ENCODE measurements around the gene TFPI. TPM values are rescaled to one million over a fixed set of nuclear protein-coding genes. Genes with fewer than 3 reads are reported as not detected.

Gene TFPI
- total and polyA plus RNA-seq, 2 experiments from 2014 or later = 79.9 to 122 TPM

DNA sequence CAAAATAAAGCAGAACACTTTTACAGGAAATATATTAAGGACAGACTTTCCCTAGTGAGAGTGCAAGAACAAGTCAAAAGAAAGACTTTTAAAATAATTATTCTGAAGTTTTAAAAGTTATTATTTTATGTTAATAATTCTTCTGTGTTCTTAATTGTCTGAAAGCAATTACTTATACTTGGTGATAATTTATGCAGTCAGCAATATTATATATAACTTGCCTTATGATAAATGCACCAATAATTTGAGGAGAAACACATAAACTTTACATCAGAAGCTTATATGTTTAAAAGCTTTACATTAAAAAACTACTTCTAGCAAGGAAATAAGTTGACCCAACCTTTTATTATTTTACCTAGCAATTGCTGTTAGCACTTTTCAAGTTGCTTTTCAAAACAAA is 102.7 kb downstream of the TFPI start:
- no peaks in the 10 kb centered on the region for H3K79me2 ChIP-seq
- no peak overlapping the region for H3K4me3 ChIP-seq
- H3K4me1 ChIP-seq (ENCODE audit: insufficient read depth) = no peaks in the 10 kb centered on the region
- no peak for DNase-seq (ENCODE audit: low spot score)
- no peaks in the 10 kb centered on the region for H3K9me2 ChIP-seq (replicated peaks; ENCODE audit: insufficient read depth)
- H3K4me2 ChIP-seq = no peak overlapping the region
- H4K20me1 ChIP-seq (ENCODE audit: insufficient read depth, poor library complexity, severe bottlenecking) = no peaks in the 10 kb centered on the region
- TF ChIP-seq EZH2phosphoT487 (IDR thresholded peaks at IDR 0.05; ENCODE audit: low read depth, severe bottlenecking, unreplicated experiment) (no peak), EZH2 (IDR thresholded peaks at IDR 0.05; ENCODE audit: borderline replicate concordance) (no peak)
- TF ChIP-seq, protein P1, sequence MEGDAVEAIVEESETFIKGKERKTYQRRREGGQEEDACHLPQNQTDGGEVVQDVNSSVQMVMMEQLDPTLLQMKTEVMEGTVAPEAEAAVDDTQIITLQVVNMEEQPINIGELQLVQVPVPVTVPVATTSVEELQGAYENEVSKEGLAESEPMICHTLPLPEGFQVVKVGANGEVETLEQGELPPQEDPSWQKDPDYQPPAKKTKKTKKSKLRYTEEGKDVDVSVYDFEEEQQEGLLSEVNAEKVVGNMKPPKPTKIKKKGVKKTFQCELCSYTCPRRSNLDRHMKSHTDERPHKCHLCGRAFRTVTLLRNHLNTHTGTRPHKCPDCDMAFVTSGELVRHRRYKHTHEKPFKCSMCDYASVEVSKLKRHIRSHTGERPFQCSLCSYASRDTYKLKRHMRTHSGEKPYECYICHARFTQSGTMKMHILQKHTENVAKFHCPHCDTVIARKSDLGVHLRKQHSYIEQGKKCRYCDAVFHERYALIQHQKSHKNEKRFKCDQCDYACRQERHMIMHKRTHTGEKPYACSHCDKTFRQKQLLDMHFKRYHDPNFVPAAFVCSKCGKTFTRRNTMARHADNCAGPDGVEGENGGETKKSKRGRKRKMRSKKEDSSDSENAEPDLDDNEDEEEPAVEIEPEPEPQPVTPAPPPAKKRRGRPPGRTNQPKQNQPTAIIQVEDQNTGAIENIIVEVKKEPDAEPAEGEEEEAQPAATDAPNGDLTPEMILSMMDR (IDR thresholded peaks at IDR 0.05; ENCODE audit: poor library complexity) = no peak
- H3K9me3 ChIP-seq (ENCODE audit: low read depth) = no peaks in the 10 kb centered on the region
- no peak overlapping the region for H2AFZ ChIP-seq
- H3K27ac ChIP-seq = no peak overlapping the region
- H3K27me3 ChIP-seq = no peaks in the 10 kb centered on the region
- H3K36me3 ChIP-seq (replicated peaks; ENCODE audit: insufficient read depth, low read depth) = no peaks in the 10 kb centered on the region

DNA sequence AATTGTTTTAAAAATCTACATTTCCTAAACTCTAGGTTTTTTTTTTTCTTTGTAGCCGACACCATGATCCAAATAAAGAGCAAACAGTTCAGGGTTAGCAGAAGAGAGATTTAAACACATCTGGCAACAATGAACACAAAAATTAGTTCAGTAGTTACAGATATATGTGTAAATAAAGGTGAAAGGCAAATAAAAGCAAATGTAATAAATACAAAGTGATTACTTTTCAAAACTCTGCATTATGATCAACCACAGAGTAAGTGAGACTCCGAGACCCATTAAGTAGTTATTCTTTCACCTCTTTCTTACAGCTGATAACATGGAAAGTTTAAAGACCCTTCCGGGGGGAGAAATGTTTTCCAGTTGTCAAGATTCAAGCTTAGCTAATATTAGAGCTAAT is 106.9 kb downstream of the TFPI start:
- WGBS (ENCODE audit: low lambda C conversion rate, missing lambda C conversion rate) = 49% methylated on average over 3 of the region's 3 CpGs
- no peaks in the 10 kb centered on the region for H3K36me3 ChIP-seq (replicated peaks; ENCODE audit: insufficient read depth, low read depth)
- H3K9me2 ChIP-seq (replicated peaks; ENCODE audit: insufficient read depth) = no peaks in the 10 kb centered on the region
- DNase-seq (ENCODE audit: low spot score) = no peak
- peak overlapping the region; percentile 61 for H2AFZ ChIP-seq
- no peaks in the 10 kb centered on the region for H4K20me1 ChIP-seq (ENCODE audit: insufficient read depth, poor library complexity, severe bottlenecking)
- H3K27ac ChIP-seq = no peak overlapping the region
- no peaks in the 10 kb centered on the region for H3K4me1 ChIP-seq (ENCODE audit: insufficient read depth)
- no peaks in the 10 kb centered on the region for H3K27me3 ChIP-seq
- H3K79me2 ChIP-seq = no peaks in the 10 kb centered on the region
- TF ChIP-seq, protein P1 (IDR thresholded peaks at IDR 0.05; ENCODE audit: poor library complexity) = no peak
- TF ChIP-seq EZH2 (IDR thresholded peaks at IDR 0.05; ENCODE audit: borderline replicate concordance) (no peak), EZH2phosphoT487 (IDR thresholded peaks at IDR 0.05; ENCODE audit: low read depth, severe bottlenecking, unreplicated experiment) (no peak)
- peak overlapping the region; percentile 12 for H3K4me3 ChIP-seq
- peak overlapping the region; percentile 69 for H3K4me2 ChIP-seq
- no peaks in the 10 kb centered on the region for H3K9me3 ChIP-seq (ENCODE audit: low read depth)

DNA sequence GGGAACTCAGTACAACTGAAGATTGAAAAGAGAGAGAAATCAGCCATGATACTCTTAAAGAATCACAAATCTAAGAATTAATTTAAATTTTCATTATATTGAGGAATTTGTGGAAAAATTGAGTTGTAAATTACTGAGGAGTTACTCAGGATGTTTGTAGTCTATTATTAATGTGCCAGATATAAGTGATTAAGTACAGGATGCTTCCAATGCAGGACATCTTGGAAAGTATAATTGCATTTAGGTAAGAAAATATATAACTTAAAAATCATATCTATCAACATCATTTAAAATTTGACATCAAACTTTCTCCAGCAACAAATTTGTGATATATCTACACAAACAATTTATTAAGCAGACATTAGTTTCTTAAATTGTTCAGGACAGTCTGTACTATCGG is 107.5 kb downstream of the TFPI start:
- Histone ChIP-seq H3K4me1 (ENCODE audit: insufficient read depth) (no peaks in the 10 kb centered on the region), H3K36me3 (replicated peaks; ENCODE audit: insufficient read depth, low read depth) (no peaks in the 10 kb centered on the region), H3K9me3 (ENCODE audit: low read depth) (no peaks in the 10 kb centered on the region), H3K9me2 (replicated peaks; ENCODE audit: insufficient read depth) (no peaks in the 10 kb centered on the region), H3K27ac (no peak overlapping the region), H2AFZ (peak overlapping the region; percentile 61), H3K27me3 (no peaks in the 10 kb centered on the region), H3K4me3 (peak overlapping the region; percentile 8), H3K79me2 (no peaks in the 10 kb centered on the region), H4K20me1 (ENCODE audit: insufficient read depth, poor library complexity, severe bottlenecking) (no peaks in the 10 kb centered on the region), H3K4me2 (peak overlapping the region; percentile 69)
- TF ChIP-seq, protein P1 (IDR thresholded peaks at IDR 0.05; ENCODE audit: poor library complexity) = no peak
- no peak for TF ChIP-seq EZH2phosphoT487 (IDR thresholded peaks at IDR 0.05; ENCODE audit: low read depth, severe bottlenecking, unreplicated experiment)
- no peak for TF ChIP-seq EZH2 (IDR thresholded peaks at IDR 0.05; ENCODE audit: borderline replicate concordance)
- 88% methylated on average over 1 of the region's 1 CpG for WGBS (ENCODE audit: low lambda C conversion rate, missing lambda C conversion rate)
- DNase-seq (ENCODE audit: low spot score) = no peak

DNA sequence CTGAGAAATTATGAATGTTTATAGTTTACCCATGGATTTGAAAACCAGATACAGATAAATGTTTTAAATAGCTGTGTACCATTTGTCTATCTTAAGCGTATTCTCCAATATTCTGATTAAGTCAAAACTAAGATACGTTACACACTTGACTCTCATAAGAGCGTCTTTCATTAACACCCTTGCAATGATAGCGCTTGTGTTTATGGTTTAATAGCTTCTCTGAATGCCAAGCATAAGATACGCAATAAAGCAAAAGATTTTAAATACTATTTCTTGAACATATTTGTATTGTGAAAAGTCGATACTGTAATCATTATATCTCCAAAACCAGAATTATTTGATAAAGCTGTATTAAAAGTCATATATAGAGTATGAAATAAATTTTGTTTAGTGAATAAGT is 109.2 kb downstream of the TFPI start:
- H3K9me3 ChIP-seq (ENCODE audit: low read depth) = no peaks in the 10 kb centered on the region
- no peak overlapping the region for H3K4me2 ChIP-seq
- H2AFZ ChIP-seq = no peak overlapping the region
- H3K27me3 ChIP-seq = no peaks in the 10 kb centered on the region
- H4K20me1 ChIP-seq (ENCODE audit: insufficient read depth, poor library complexity, severe bottlenecking) = no peaks in the 10 kb centered on the region
- H3K9me2 ChIP-seq (replicated peaks; ENCODE audit: insufficient read depth) = no peaks in the 10 kb centered on the region
- TF ChIP-seq, protein P1 (IDR thresholded peaks at IDR 0.05; ENCODE audit: poor library complexity) = no peak
- TF ChIP-seq EZH2phosphoT487 (IDR thresholded peaks at IDR 0.05; ENCODE audit: low read depth, severe bottlenecking, unreplicated experiment) (no peak), EZH2 (IDR thresholded peaks at IDR 0.05; ENCODE audit: borderline replicate concordance) (no peak)
- H3K4me3 ChIP-seq = no peak overlapping the region
- H3K79me2 ChIP-seq = no peaks in the 10 kb centered on the region
- no peak overlapping the region for H3K27ac ChIP-seq
- no peak for DNase-seq (ENCODE audit: low spot score)
- no peaks in the 10 kb centered on the region for H3K4me1 ChIP-seq (ENCODE audit: insufficient read depth)
- WGBS (ENCODE audit: low lambda C conversion rate, missing lambda C conversion rate) = 97% methylated on average over 6 of the region's 6 CpGs
- no peaks in the 10 kb centered on the region for H3K36me3 ChIP-seq (replicated peaks; ENCODE audit: insufficient read depth, low read depth)

Measured in hepatocyte (in vitro differentiated cells).